HG03460 (cell line): ENCODE data around the gene FBXO42.
"Not testable (repeated sequence)": the region's sequence is repeated elsewhere in the genome, so short reads cannot be mapped to it uniquely, and the experiment has no call there.

Source experiments
- ATAC-seq: cut with Tn5 transposase; IDR thresholded peaks from one replicate; pipeline ENCODE4 v1.9.1; 2021; ENCODE audit not compliant: unreplicated experiment

FBXO42 gene

GRCh38 chr1:16266411-16267118 lies 85.7 kb downstream of the FBXO42 start:
- ATAC-seq: no peak

DNA sequence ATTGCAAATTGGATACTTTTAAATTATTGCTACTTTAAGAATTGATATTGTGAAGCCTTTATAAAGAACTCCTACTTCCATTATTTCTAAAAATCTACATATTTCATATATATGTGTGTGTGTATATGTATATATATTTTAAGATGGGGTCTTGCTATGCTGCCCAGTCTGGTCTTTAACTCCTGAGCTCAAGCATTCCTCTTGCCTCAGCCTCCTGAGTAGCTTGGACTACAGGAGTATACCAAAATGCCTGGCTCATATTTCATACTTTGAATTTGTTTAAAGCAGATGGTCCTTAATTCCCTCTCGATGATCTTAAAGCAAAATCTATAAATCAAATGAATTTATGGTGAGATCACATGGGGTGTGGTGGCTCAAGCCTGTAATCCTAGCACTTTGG lies 90.2 kb downstream of the FBXO42 start:
- no peak for ATAC-seq

- ATAC-seq: no peak
These were observed 91.5 kb downstream of the FBXO42 start for GRCh38 chr1:16260814-16261213.

DNA sequence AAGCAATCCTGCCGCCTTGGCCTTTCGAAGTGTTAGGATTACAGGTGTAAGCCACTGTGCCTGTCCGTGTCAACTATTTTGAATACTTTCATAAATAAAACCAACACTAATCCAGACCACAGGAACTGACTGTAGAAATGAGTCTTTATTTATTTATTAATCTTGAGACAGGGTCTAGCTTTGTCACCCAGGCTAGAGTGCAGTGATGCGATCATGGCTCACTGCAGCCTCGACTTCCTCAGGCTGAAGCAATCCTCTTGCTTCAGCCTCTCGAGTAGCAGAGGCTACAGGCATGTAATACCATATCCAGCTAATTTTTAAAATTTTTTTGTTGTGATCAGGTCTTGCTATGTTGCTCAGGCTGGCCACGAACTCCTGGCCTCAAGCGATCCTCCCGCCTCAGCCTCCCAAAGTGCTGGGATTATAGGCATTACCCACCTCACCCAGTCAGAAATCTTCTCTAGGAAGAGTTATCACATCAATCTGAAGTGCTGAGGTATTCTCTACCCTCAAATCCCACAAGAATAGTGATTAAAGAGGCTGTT lies 93.6 kb downstream of the FBXO42 start:
- ATAC-seq: no peak

GRCh38 chr1:16257968-16258367 lies 94.3 kb downstream of the FBXO42 start:
- ATAC-seq: no peak

GRCh38 chr1:16257556-16257955 lies 94.7 kb downstream of the FBXO42 start:
- not testable (repeated sequence) for ATAC-seq

DNA sequence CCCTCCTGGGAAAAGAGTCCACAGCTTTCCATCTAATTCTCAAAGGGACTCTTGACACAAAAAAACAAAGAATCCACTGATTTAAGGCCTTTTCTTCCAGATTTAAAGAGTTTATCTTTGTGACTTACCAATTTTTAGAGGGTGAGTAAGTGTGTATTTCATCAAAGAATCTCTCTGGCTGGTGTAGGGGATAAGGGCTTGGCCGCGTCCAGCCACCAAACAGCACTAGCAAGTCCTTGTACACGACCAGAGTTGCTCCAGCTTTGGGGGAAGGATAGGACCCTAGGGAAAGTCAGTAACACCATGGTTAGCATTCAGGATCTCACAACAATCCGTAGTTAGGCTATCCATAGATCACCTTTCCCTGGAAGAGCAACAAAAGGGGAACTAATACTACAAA lies 95.8 kb downstream of the FBXO42 start:
- no peak for ATAC-seq

GRCh38 chr1:16254263-16254928 lies 97.9 kb downstream of the FBXO42 start:
- no peak for ATAC-seq

DNA sequence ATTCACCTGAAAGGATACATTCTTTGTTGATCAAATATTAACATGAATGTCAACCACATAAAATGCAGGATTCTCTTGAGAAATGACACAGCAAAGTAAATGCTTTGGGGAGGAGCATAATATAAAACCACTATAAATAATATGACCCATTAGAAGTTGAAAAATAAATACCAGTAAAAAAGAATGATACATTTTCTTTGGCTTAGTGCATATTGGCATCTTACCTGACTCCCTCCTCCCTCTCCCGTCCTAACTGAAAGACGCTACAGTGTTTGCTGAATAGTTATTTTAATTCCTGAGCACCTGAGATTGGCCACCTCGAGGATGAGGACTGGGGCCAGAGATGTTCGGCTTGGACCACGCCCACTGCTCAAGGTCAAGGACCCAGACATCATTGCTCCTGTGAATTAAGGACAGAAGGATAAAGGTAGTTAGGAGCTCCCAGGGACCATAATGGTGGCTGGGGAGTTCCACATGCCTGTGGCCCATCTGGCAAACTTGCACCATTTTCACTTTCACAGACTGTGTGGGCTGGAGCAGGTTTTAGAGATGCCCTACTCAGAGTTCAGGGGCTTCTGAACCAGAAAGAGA lies 98.9 kb downstream of the FBXO42 start:
- no peak for ATAC-seq

- no peak for ATAC-seq
These were observed 99.4 kb downstream of the FBXO42 start for GRCh38 chr1:16252912-16253311.

DNA sequence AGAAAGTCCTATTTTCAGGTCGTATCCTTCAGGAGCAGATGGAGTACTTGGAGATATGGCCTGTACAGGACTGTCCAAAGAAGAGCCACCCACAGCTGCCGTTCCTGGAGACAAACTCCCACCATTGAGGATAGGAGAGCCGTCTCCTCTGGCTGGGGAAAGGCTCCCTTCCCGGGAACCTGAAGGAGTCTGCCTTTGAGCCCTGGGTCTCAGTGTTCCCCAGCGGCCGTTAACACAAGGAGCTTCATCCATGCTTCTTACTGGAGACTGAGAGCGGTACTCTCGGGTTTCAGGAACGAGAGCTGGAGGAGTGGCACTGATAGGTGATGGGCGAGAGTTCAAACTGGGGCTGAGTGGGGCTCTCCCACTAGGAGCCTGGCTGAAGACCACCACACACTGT lies 100.9 kb downstream of the FBXO42 start:
- no peak for ATAC-seq

DNA sequence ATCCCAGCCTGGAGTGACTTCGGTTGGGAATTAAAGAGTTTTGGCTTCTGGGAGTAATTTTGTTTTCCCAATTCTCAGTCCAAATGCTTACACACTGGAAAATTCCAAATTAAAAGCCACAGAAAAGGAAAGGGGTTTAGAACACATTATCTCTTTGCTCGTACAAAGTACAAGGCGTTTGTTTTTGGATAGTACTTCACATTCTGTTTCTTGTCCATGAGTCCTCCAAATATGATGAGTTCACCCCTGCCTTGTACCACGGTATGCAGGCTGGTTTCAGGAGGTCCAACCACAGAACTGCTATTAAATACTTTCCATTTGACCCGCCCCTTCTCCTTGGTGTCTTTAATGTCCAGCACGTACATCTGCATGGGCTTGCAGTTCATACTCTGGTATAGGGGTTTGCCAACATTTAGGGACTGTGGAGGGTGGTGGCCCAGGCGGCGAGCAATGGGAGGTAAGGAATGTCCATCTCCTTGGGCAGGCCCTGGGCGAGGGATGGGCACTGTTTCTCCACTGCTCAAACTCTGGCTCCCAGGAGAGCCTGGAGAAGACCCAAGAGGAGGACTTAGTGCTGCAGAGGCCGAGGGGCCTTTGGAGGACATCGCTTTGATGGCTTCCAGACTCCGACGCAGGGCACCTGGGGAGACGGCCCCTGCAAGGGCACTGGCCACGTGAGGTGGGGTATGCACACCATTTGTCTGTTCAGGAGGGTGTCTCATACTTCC lies 101.6 kb downstream of the FBXO42 start:
- no peak for ATAC-seq

GRCh38 chr1:16249596-16250241 lies 102.6 kb downstream of the FBXO42 start:
- ATAC-seq: no peak

DNA sequence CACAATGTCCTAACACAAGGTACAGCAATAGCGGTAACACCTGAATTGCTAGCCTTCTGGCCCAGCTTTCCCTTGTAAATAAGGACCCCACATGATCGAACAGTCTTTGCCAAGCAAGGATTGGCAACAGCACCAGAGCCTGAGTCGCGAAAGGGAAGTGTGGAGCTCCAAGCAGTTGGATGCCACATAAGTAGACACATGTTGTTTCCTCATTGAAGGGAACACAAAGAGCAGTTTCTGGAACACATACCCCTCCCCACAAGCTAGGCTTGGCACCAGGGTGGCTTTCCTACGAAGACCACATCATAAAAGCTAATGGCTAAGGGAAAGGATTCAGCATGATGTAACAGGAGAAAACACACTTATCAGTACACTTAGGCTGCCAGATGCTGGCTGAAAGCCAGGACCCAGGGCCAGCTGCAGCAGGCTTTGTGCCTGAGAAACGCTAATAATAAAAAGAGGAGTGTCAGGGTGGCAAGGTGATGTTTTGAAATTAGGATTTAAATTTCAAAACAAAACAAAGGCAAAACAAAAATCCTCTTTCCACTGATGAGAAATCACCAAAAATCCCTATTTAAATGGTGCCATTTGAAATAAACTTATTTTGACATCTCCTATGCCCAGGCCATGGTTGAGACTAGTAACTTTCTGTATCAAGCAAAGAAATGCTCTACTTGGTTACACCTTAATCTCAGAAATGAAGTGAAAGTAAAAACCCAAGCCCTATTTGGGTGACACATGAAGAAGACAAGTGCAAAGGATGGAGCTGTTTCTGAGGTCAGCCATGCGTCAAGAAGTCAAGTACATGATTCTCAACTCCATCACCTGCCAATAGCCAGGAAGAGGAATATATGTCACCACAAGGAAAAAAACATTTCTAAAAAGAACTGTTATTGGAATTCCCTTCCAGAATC lies 103.4 kb downstream of the FBXO42 start:
- ATAC-seq: no peak

DNA sequence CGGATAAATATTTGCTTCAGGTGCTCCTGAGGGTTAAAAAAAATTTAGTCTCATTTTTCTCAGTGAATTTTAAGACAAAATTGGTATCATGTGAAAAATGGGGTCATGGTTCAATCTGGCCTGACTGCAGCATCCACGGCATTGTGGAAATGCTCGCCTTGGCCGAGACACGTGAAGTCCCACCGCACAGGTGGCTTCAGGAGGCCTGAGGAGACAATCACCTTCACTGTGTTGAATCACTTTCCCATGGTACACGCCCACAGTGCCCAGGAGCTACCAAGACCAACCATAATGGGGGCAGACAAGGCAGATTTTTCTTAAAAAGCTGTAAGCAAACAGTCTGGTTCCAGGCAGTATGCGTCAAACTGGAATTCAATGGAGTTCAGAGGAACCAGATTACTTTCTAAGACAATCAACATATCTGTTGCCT lies 104.3 kb downstream of the FBXO42 start:
- ATAC-seq: no peak

DNA sequence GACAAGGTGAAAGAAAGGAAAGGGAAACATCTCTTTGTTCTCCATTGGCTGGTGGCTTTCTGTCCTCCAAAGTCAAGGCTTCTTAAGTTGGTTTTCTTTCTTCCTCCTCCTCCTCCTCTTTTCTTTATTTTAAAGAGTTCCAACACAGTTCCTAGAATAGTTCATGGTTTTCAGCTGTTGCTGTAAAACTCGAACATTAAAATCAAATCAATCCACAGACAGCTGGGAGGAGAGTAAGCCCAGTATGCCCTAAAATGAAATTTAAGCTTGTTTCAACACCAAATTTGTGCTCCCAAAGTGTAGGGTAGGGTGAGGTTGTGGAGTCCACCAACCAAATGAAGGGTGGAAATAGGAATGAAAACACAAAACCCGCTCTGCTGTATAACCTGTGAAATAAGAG lies 104.8 kb downstream of the FBXO42 start:
- no peak for ATAC-seq

DNA sequence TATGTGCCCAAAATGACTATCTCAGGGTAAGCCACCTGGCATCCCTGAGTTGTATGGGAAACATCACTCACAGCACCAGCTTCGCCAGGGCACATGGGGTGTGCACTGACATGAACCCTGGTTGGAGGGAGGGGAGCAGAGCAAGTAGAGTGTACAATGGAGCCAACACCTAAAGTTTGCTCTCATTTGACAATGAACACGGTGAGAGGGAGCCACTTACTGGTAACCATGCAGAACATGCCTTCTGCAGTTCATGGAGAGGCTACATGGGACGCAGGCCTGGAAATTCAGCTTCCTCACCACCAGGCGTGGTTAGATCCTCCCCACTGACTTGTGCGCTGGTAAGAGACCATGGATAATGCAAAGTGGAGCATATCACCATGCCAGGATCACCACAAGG lies 105.3 kb downstream of the FBXO42 start:
- ATAC-seq: no peak

DNA sequence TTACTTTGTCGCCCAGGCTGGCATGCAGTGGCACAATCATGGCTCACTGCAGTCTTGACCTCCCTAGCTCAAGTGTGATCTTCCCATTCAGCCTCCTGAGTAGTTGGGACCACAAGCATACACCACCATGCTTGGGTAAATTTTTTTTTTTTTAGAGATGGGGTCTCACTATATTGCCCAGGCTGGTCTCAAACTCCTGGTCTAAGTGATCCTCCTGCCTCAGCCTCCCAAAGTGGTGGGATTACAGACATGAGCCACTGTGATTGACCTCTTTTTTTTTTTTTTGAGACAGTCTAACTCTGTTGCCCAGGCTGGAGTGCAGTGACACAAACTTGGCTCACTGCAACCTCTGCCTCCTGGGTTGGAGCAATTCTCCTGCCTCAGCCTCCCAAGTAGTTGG lies 106.0 kb downstream of the FBXO42 start:
- ATAC-seq: not testable (repeated sequence)

DNA sequence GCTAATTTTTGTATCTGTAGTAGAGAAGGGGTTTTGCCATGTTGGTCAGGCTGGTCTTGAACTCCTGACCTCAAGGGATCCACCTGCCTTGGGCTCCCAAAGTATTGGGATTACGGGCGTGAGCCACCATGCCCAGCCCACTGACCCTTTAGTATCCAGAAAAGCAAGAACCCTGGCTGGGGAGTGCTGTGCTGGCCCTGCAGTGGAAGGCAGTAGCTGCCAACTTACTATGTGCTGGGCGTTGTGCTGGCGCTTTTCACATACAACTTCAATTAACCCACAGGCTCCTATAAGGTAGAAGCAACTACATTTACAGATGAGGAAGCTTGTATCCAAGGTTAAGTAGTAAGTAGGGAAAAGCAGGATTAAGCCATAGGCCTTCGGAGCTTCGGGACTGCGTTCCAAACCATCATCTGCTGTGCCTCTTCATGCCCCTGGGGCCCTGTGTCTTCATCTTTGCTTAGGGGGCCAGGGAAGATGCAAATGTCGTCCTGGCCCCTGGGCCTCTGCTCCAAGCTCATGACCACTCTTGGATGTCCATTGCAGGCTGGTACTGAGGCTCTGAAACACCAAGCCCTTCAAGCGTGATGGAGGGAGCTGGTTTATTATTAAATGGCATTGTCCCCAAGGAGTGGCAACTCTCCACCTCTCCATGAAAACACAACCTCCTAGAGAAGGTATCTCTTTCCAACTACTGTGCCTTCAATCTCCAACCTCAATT lies 106.6 kb downstream of the FBXO42 start:
- ATAC-seq: no peak
